Esophagus (tissue), 2 donors: ENCODE data around the gene ANKRD30BL. TPM values are rescaled to one million over a fixed set of nuclear protein-coding genes. Genes with fewer than 3 reads are reported as not detected.
"Not testable (repeated sequence)": the region's sequence is repeated elsewhere in the genome, so short reads cannot be mapped to it uniquely, and the experiment has no call there.

Experiments used
- H3K27ac ChIP-seq, 2 donors: one replicate each; pipeline ENCODE4 v1.5.1; 2013; ENCODE audit warnings: low read depth in 2 of 2, mild to moderate bottlenecking in 2 of 2, inconsistent platforms in 1 of 2, low read length in 1 of 2, moderate library complexity in 1 of 2
- H3K27me3 ChIP-seq, 2 donors: one replicate each; pipeline ENCODE4 v1.6.1; 2013; ENCODE audit warnings: low read length in 2 of 2, control low read depth in 1 of 2, mild to moderate bottlenecking in 1 of 2; ENCODE audit not compliant: insufficient read depth in 2 of 2, control insufficient read depth in 1 of 2
- H3K36me3 ChIP-seq, 2 donors: one replicate each; pipeline ENCODE4 v1.6.1; 2013; ENCODE audit warnings: low read length in 1 of 2; ENCODE audit not compliant: control insufficient read depth in 2 of 2, insufficient read depth in 2 of 2
- H3K4me1 ChIP-seq, 2 donors: one replicate each; pipeline ENCODE4 v1.6.1; 2013; ENCODE audit warnings: low read length in 1 of 2; ENCODE audit not compliant: control insufficient read depth in 2 of 2, insufficient read depth in 2 of 2
- H3K4me3 ChIP-seq, 2 donors: one replicate each; pipeline ENCODE4 v1.5.1; 2013; ENCODE audit warnings: low read length in 2 of 2, mild to moderate bottlenecking in 2 of 2, low read depth in 1 of 2, moderate library complexity in 1 of 2
- H3K9me3 ChIP-seq, 2 donors: one replicate each; pipeline ENCODE4 v1.6.1; 2013; ENCODE audit warnings: mild to moderate bottlenecking in 2 of 2, low read depth in 1 of 2, low read length in 1 of 2, moderate library complexity in 1 of 2; ENCODE audit not compliant: control insufficient read depth in 2 of 2, insufficient read depth in 1 of 2
- WGBS, 2 donors: extraction: QIAGEN DNeasy Blood & Tissue Kit; methylation state at CpG; one replicate each; pipeline ENCODE4 v1.1.7; 2013; 5-methylcytosine and 5-hydroxymethylcytosine counted together
- polyA plus RNA-seq, 2 donors: library from polyadenylated mRNA; stranded (reverse); fragments of 200-250 nt; gene quantifications; one replicate each; pipeline ENCODE4 v1.2.3, GENCODE V29; 2013
- donor health status: healthy with polysubstance abuse.
- donor health status: Bipolar disorder and iron deficiency.

The ANKRD30BL gene, protein sequence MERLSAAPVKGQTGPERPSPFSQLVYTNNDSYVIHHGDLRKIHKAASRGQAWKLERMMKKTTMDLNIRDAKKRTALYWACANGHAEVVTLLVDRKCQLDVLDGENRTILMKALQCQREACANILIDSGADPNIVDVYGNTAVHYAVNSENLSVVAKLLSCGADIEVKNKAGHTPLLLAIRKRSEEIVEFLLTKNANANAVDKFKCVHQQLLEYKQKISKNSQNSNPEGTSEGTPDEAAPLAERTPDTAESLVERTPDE
- not detected for polyA plus RNA-seq

GRCh38 chr2:132161161-132162124, at the start of gene ANKRD30BL:
ANKRD30BL (minus strand) TSS chr2:132161952; CDS start chr2:132161705, 247 bp downstream.
- not testable (repeated sequence) for H3K9me3 ChIP-seq, H3K27me3 ChIP-seq, H3K4me3 ChIP-seq, H3K27ac ChIP-seq, H3K4me1 ChIP-seq, H3K36me3 ChIP-seq
- 84 to 90% methylated on average over 36 to 45 of the region's 48 CpGs for WGBS, 2 donors

DNA sequence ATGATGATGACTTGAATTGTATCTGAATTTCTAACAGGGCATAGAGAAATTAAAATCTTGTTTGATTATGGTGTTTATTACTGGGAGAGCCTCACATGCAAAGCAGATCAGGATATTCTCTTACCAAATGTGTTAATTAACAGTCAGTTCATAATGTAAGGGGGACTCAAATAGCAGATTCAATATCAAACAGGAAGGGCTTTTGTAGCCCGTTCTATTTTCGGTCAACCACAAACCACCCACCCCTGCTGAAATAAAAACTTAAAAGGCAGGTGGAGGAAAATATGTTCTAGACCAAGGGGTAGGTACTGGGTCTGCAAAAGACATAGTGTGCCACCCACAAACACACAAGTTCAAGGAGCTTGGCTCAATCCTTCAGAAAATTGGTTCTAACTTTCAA, 41.1 kb upstream of the ANKRD30BL start:
- H3K27me3 ChIP-seq, H3K4me3 ChIP-seq, H3K36me3 ChIP-seq, H3K27ac ChIP-seq, H3K9me3 ChIP-seq, H3K4me1 ChIP-seq: not testable (repeated sequence)
- WGBS, 2 donors, result 82 to 83% methylated on average over 2 of the region's 2 CpGs

DNA sequence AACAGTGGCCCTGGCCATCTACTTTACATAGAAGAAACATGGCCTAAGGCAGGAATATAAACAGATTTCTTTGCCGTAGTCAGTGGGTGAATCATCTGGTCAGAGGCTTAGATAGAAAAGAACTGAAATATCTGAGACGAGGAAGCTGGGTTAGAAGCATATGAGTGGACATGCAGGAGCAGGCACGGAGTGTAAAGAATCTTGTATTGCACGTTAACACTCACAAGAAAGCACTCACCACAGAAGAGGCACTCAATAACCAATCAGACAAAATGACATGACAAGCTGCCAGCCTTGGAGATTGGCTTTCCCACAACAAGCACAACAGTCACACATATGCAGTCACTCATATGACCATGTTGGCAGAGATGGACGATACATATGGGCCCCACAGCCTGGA, 31.1 kb upstream of the ANKRD30BL start:
- H3K9me3 ChIP-seq, H3K36me3 ChIP-seq, H3K27ac ChIP-seq, H3K27me3 ChIP-seq, H3K4me3 ChIP-seq, H3K4me1 ChIP-seq: not testable (repeated sequence)
- WGBS, 2 donors, result 59 to 73% methylated on average over 5 of the region's 5 CpGs

GRCh38 chr2:132167100-132167499, 5.3 kb upstream of the ANKRD30BL start:
- not testable (repeated sequence) for H3K27me3 ChIP-seq, H3K27ac ChIP-seq, H3K9me3 ChIP-seq, H3K36me3 ChIP-seq, H3K4me3 ChIP-seq, H3K4me1 ChIP-seq
- WGBS, 2 donors, result 72 to 88% methylated on average over 1 of the region's 1 CpG

DNA sequence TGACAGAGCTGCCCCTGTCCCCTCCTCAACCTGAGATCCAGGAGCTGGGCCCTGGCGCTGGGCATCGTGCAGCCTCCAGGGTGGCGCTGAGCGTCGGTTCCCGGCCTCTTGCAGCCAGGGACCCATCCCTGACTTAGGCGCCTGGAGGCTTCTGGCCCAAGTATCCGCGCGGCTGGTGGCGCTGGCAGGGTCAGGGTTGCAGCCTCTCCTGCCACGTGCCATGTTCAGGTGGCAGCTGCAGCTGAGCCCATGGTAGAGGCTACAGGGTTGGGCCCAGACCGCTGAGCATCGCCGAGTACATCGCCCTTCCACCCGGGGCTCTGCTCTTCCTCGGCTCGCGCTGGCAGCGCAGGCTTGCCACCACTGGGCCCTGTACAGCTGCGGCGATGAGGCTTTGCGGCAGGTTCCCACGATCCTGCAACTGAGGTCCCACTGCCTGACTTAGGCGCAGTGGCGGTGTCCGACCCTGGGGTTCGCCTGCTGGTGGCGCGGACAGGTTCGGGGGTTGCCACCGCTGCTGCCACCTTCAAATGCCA, 441 bp upstream of the ANKRD30BL start:
- not testable (repeated sequence) for H3K27ac ChIP-seq, H3K9me3 ChIP-seq, H3K4me3 ChIP-seq, H3K27me3 ChIP-seq, H3K36me3 ChIP-seq, H3K4me1 ChIP-seq
- 89 to 92% methylated on average over 32 to 33 of the region's 33 CpGs for WGBS, 2 donors

DNA sequence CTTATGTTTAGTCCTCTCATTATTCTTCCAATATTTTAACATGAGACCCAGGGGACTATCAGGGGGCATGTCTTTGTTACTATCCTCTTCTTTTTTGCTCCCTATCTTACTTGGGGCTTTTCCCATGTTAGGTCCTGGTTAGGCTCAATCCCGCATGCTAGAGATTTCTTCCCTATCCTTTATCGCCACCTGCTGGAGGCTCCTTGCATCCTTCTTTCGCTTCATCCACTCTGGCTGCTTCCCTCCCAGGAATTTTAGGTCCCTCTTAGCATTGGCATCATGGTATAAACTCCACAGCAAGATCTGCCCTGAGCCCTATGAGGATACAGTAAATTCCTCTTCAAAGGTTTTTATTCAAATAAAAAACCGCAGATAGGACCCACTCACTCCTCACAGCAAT, 15.0 kb downstream of the ANKRD30BL start:
- 4% methylated on average over 4 of the region's 4 CpGs for WGBS, 2 donors
- not testable (repeated sequence) for H3K27me3 ChIP-seq, H3K9me3 ChIP-seq, H3K36me3 ChIP-seq, H3K4me3 ChIP-seq, H3K4me1 ChIP-seq, H3K27ac ChIP-seq
